Stimulated activated CD4-positive, alpha-beta T cell treated with anti-CD3 and anti-CD28 coated beads, Interleukin-2, amount 100 ng/mL, for 48 hours (primary cell): ENCODE results near the gene CXCR2.
"Not testable (repeated sequence)": the region's sequence is repeated elsewhere in the genome, so short reads cannot be mapped to it uniquely, and the experiment has no call there.

Experiments
- DNase-seq, 2 donors: peaks; one replicate each; pipeline ENCODE4 v3.0.0-alpha.2; 2020

CXCR2 gene

DNA sequence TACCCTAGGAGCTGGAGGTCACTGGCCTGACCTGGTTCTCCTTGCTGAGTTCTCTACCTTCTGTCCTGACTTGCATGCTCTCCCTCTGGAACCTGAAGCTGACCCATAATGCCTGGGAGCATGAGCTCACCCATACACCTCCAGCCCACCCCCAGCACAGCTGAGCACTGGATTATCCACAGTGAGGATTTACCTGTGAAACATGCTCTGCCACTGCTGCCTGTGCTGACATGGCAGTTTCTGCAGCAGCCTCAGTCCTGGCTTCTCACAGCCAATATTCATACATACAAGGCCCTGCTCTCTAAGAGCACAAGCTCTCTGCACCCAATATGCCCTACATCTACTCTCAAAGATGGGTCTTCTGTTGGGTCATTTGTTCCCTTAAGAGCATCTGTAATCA, 5.0 kb downstream of the CXCR2 start:
- DNase-seq: no peak

DNA sequence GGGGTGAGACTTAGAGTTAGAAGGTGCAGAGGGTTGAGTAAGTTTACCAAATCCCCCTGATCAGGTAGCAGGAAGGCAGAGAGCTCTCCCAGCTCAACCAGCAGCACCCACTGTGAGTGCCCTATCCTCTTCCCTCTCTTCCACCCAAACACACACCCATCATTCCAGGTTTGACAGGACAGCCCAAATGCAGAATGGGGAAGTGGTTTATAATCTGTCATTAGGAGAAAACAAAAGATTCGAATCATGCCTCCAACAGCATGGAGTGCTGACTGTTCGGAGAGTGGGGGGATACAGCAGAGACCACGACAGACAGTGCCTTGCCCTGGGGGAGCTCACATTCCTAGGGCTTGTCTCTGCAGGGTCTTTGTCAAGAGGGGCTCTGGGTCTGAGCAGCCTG, 11.7 kb downstream of the CXCR2 start:
- no peak for DNase-seq

DNA sequence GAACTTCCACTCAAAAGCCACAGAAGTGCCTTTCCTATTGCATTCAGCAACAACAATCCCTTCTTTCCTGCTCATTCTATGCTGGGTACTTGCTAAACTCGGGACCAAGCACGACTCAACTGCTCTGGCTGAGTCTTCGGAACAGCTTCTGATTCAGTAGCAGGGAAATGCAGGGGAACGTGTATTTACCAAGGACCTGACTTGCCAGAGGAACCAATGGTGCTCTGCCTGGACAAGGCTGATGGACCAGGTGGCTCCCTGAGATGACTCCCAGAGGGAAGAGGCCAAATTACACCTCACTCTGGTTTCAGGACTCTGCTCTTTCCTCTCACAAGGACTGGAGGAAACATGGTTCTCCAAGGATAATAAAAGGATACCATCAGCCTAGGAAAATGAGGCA, 12.2 kb downstream of the CXCR2 start:
- DNase-seq: no peak

DNA sequence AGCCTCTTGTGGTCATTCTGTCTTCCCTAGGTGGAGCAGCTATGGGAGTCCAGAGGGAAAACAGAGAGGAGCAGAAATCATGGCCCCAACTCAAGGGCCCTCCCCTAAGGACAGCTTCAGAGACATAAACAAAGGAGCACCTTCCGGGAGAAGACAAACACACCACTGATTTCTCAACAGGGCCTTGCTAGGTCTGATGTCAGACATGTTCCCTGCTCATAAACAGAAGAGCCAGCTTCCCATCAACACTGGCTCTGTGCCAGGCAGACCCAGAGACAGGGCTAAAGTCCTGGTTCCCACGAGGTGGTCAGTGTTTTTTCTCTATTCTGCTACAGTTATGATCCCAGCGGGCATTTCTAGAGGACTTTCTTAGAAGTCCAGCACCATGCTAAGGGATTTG, 19.3 kb downstream of the CXCR2 start:
- DNase-seq: no peak

DNA sequence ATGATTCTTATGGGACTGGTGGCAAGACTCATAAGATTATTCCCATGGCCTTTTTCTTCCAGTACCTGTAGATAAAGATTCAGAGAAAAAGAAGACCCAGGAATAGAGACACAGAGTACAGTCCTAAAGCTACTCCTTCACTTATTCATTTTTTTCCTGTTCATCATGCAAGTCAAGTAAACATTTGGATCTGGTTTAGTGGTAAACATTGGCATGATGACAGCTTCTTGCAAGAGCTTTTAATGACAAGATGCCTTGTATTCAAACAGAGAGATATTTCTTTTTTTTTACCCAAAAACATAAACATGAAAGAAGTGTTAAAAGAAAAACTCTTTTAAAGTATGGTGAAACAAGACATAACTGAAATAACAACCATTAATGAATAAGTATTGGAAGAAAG, 20.2 kb downstream of the CXCR2 start:
- DNase-seq: no peak

DNA sequence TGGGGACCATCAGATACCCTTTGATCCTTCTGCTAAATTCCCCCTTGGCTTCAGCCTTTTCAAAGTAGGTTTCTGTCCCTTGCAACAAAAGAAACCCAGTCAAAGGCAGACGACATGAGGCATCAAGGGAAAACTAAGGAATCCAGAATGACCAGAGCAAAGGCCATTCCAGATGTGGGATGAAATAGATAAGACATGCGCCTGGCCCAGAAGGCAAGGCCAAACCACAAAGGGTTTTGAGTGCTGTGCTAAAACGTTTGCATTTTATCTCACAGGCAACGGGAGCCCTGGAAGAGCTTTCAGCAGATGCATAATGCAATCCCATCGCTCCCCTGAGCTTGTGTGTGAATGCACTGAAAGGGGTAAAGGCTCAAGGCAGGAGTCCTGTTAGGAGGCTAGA, 23.3 kb downstream of the CXCR2 start:
- DNase-seq: no peak

DNA sequence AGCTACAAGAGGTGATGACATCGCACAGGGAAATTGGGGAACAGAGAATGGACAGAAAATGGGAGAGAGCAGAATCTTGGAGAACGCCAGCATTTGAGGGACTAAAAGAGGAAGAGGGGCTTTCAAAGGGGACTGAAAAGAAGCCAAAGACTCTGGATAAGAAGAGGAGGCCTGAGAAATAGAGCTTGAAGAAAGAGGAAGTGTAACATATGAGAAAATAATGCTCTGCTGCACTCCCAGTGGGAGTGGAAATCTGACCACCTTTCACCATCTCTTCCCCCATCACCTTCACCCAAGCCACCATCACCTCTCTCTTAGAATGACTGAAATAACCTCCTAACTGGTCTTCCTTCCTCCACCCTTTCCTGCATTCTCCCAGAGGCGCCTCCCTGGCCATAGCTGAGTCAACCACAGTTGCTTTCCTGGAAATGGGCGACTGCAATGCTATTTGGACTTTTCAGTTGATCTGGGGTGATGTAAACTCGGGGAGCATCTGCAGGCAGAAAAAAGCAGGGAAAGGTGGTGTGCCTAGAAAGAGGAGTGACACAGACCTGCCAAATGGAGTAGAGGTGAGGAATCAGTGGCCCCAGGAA, 24.1 kb downstream of the CXCR2 start:
- no peak for DNase-seq

DNA sequence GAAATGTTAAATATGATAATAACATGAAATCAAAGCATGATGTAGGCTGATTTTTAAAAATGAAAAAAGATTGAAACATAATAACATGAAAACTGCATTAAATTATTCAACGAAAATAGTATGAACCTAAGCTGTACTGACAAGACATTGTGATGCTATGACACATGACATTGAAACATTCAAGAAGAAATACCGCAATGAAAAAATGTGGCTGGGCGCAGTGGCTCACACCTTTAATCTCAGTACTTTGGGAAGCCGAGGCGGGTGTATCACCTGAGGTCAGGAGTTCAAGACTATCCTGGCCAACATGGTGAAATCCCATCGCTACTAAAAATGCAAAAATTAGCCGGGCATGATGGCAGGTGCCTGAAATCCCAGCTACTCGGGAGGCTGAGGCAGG, 26.3 kb downstream of the CXCR2 start:
- DNase-seq: no peak

DNA sequence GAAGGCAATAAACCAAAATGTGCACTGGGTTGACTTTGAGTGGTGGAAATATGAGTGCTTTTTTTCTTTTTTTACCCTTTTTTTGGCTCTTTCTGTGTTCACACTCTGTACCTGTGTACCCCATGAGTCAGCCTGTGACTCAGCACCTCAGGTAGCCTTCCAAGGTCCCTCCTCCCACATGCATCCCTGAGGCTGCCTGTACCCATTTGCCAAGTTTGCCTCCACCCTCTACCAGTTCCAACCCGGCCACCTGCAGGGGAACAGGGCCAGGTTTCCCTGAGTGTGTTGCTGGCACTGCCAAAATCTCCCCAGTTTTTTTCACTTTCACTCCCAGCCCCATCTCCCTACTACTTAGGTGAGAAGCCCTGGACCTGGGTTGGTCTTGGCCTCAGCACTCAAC, 26.9 kb downstream of the CXCR2 start:
- DNase-seq: no peak

DNA sequence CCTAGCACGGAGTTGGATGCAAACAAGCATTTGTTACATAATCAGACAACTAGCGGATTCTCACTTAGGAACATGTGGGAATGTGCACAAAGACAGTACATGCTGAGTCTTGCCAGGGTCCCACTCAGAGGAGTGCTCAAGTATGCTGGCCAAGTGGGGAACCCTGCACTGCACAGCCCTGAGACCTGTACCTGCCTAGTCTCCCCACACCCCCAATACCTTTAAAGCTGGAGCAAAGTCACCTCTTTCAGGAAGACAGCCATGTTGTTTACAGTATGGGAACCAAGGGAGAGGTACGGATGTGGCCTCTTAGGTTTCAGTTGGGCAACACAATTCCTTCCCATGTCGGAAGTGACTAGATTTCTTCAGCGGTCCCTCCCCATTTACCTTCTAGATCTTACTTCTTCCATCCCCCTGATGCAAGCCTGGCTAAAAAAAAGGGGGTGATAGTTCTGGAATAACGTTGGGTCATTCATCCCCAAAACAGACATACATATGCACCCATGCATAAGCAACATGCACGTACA, 30.2 kb downstream of the CXCR2 start:
- DNase-seq: no peak

DNA sequence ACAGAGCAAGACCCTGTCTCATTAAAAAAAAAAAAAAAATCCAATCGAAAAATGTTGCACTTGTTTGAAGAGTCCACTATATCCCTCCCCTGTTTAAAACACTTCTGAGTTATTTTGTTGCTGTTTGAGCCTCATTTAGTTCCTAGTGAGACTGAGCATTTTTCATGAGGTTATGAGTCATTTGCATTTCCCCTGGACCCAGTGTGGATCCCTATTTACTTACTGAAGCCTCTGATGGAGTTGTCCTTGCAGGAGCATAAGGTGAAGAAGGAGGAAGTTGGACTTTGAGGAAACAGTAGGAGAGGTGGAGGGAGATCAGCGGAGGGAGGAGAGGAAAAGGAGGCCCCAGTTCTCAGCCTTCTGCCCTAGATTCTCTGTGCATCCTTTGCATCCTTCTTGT, 35.8 kb downstream of the CXCR2 start:
- DNase-seq: no peak

DNA sequence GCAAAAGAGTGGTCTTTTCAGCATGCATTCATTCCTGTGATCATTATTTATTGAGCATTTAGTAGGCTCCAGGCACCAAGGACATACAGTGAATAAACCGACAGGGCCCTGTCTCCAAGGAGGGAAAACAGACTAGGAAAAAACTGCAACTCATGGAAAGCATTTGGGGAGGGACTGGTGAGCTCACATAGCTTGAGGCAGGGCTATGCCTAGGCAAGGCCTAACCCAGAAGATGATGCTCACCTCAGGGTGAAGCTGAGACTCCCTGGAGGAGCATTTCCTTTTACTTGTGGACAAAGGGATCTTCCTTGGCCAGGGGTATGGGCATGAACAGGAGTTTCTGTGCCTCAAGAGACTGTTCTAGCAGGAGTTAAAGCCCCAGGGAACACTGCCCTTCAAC, 37.0 kb downstream of the CXCR2 start:
- DNase-seq: no peak

DNA sequence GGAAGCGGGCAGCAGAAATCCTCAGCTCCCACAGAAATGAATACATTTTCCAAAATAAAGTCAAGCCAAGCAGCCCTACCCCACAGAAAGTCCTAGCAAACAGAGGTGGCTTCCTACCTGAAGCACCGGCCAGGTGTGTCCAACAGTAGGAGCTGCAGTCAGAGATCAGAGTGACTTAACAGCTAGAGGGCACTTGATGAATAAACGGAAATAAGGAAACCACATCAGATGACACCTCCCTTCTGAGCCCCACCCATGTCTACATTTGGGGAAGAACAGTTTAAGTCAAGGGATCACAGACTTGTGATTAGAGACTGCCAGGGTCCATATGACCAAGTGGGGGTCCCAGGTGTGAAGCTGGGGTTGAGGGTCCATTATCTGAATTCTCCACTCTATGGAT, 41.0 kb downstream of the CXCR2 start, which contains the start of gene CXCR1:
Gene CXCR1, minus strand, starts transcription at position 172 of the 400 bp plus-strand sequence. CDS start 1,751 bp downstream, outside the sequence.
- no peak for DNase-seq

DNA sequence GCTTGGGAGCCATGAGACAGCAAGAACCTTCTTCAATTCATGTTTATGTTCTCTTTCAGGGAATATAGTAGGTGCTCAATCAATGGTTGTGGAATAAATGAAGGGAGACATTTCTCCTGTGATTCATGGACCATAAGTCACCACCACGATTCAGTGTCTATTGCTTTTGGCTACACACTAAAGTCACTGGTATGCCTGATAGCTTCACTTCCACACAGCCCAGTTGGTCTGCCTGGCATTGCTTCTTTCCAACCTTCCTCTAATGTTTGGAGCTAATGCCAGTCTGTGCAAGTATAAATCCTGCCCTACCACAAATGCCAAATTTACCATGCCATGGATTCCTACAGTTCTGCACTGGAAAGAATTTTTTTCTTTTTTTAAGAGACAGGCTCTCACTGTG, 42.2 kb downstream of the CXCR2 start:
- DNase-seq: no peak

DNA sequence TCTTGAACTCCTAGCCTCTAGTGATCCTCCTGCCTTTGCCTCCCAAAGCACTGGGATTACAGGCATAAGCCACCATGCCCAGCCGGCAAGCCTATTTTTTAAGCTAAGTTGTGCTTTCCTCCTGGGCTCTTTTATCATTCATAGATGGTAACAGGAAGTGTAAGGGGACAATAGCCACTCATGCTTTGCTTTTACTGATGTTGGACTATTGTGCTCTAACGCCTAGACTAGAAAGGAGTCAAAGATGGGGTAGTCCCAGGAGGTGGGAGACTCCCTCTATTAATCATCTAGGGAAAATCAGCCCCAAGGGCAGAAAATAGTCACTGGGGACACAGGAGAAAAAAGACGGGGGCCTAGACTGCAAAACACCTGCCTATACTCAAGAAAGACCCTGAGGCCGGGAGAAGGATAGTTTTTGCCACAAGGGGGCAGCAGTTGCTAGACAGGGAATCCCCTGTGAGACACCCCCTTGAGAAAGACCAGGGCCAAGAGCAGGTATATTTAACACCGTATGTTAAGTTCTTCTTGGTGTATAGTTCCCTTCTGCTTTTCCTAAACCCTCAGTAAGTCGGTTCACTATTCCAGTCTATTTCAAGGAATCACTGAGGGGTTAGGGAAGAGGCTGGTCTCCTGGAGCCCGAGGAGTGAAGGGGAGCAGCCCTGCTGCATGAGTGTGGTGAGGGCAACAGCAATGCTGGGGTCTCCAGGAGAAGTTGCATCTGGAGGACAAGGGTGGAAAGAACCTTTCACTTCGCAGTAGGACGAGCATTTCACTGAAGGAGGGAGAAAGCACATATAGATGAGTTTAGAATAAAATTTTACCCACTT, 43.0 kb downstream of the CXCR2 start:
- peak; percentile 68 to 72 for DNase-seq

DNA sequence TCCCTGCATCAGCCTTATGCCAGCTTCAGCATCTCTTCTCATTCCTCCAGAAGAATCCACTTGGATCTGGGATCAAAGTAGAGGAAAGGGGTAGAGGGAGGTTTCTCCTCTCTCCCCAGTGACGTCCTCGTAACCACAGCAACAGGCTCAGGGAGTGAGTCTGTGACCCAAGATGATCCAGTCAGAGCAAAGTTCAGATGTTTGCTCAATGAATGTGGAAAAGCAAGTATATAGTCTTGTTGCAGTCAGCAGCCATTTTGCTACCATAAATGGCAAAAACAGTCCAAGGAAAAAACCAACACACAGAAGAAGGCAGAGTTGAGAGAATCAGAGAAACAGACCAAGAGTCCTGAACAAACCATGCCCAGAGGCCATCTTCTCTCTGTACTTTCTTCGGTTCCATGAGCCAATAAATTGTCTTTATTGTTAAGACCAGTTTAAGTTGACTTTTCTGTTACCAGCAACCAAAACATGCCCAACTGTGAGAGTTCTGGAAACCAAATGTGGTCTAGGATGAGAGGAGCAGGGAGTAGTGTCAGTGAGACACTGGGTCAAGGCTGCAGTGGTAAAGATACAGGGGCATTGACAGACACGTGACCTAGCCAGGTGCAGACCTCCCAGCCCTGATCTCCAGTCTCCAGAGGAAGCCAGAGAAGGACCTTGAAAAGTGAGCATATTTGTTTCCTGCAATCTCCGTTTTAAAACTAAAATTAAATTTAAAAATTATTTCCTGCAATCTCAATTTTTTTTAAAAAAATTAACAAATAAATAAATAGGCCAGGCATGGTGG, 44.1 kb downstream of the CXCR2 start:
- no peak for DNase-seq

DNA sequence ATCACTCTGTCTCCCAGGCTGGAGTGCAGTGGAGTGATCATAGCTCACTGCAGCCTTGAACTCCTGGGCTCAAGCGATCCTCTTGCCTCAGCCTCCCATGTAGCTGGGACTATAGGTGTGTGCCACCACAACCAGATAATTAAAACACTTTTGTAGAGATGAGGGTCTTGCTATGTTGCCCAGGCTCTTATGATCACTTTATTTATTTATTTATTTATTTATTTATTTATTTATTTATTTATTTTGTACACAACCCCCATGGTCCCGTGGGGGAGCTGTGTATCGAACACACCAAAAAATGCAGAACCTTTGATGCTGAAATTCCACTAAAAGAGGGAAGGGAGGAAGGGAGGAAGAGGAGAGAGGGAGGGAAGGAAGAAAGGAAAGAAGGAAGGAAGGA, 45.9 kb downstream of the CXCR2 start:
- not testable (repeated sequence) for DNase-seq

DNA sequence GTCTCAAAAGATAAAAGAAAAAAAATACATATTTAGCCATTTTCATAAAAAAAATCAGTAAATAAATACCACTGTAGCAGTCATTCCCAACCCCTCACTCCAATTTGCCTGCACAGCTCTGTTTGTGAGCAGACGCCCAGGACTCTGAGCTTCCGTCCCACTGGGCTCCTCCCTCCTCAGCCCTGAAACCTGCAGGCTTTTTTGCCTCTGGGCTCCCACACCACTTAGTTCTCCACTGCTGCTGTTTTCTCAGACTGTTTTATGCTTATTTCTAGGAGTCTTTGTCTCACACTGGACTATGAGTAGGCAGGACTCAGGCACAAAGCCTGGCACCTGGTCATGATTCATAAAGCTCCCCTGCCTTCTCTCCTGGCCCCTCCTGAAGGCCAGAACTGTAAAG, 47.0 kb downstream of the CXCR2 start:
- no peak for DNase-seq

DNA sequence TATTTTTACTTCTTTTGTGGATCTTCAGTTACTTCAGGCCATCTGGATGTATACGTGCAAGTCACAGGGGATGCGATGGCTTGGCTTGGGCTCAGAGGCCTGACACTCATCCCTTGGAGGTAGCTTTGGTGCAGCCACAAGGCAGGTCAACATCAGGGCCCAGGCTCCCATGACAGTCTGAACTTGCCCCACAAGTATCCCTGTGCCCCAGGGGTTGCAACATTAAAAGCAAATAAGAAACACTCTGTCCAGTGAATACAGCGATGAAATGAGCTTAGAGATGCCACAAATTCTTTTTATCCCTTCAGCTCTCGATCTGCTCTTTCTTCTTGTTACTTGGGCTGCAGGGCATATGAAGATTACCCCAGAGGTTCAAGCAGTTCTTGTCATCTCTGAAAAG, 54.0 kb downstream of the CXCR2 start:
- DNase-seq: no peak

DNA sequence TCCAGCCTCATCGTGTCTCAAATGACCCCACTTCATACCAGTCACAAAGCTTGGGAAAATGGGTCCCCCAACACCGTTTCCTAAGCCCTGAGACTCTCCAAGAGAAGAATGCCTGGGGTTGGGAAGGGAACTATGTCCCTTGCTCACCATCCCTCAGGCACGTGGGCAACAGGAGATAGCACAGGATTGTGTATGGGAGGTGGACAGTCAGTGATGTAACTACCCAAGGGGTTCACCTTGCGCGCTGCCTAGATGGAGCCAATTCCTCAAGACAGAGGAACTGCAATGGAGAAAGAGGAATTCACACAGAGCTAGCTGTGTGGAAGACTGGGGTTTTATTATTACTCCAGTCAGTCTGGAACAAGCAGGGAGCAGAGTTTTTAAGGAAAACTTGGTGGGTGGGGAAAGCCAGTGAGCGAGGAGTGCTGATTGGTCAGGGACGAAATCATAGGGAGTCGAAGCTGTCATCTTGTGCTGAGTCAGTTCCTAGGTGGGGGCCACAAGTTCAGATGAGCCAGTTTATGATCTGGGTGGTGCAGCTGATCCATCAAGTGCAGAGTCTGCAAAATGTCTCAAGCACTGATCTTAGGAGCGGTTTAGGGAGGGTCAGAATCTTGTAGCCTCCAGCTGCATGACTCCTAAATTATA, 54.8 kb downstream of the CXCR2 start:
- DNase-seq: no peak

DNA sequence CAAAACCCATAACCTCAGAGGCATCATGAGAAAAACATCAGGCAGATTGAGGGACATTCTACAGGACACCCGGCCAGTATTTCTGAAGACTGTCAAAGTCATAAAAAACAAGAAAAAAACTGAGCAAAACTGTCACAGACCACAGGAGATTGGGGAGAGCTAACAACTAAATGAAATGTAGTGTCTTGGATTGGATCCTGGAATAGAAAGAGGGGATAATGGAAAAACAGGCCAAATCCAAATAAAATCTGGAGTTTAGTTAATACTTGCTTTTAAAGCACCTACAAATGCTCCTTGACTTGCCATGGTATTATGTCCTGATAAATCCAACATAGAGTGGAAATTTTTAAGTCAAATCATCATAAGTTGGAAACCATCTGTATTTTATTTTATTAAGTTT, 58.5 kb downstream of the CXCR2 start:
- DNase-seq: no peak

DNA sequence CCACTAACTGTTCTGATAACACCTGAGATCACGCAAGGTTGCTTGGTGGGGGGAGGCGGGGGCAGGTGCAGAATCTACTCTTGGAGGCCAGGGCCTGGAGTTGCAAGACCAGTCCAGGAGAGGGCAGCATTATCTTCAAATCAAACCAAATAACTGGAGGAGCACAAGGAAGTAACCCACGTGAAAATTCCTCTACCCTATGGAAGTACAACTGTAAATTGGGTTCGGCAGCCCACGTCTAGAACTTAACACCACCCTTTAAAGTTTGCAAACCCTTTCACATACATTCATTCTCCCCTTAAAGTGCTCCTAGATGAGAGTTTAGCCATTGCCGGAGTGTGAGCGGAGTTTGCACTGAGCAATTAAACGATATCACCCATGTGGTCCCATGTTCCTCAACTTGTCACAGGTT, 60.5 kb downstream of the CXCR2 start:
- peak; percentile 57 to 64 for DNase-seq
